NCI-H774 (cell line): ENCODE measurements around the gene G6PC3.
"Not testable (repeated sequence)": the region's sequence is repeated elsewhere in the genome, so short reads cannot be mapped to it uniquely, and the experiment has no call there.

Source experiments
- DNase-seq: peaks from one replicate; lab custom pipeline; 2025; lab: John Stamatoyannopoulos, UW

Gene G6PC3

DNA sequence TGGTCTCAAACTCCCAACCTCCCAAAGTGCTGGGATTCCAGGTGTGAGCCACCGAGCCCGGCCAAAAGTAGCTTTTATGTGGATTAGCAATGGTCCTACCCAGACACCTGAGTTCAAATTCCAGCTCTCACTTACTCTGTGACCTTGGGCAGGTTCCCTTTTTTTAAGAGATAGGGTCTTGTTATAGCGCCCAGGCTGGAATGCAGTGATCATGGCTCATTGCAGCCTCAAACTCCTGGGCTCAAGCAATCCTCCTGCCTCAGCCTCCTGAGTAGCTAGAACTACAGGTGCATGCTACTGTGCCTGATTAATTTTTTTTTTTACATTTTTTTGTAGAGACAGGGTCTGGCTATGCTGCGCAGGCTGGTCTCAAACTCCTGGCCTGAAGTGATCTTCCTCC lies 36.3 kb downstream of the G6PC3 start:
- no peak for DNase-seq

DNA sequence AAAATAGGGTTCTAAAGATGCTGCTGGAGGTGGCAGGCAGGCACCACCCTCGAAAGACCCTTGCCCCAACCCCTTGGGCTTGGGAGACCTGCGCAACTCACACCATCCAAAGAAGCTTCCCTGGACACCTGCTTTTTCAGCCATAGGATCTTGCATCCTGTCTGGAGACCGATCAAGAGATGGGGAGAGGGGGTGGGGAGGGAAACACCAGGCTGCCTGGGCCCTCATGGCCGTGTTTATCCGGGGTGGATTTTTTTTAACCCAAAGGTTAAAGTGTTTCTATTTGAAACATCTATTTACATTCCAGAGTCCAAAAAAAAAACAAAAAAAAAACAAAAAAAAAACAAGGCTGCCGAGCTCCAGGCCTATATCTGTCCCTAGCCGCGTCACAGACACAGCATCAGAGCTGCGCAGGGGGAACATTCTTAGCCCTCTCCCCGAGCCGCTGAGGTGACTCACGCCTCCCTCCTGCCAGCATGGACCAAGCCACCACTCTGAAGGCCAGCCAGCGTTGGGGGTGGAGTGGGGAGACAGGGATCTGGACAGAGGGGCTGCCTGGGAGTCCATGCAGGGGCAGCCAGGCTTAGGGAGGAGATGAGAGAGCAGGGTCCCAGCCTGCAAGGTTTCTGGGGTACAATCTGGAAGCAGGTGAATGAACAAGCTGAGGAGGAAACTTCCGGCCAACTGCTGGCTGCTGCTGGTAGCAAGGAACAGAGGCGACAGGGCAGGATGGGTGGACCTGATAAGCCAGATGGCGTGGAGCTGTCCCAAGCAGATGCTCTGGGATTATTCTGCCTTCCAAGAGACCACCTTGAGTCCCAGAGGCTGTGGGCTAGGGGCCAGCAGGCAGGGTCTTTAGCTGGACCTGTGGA lies 38.1 kb downstream of the G6PC3 start:
- DNase-seq, result no peak

- no peak for DNase-seq
Measured at GRCh38 chr17:44109312-44109630, 38.7 kb downstream of the G6PC3 start.

- DNase-seq, result no peak
Measured at GRCh38 chr17:44110011-44110686, 39.6 kb downstream of the G6PC3 start.

DNA sequence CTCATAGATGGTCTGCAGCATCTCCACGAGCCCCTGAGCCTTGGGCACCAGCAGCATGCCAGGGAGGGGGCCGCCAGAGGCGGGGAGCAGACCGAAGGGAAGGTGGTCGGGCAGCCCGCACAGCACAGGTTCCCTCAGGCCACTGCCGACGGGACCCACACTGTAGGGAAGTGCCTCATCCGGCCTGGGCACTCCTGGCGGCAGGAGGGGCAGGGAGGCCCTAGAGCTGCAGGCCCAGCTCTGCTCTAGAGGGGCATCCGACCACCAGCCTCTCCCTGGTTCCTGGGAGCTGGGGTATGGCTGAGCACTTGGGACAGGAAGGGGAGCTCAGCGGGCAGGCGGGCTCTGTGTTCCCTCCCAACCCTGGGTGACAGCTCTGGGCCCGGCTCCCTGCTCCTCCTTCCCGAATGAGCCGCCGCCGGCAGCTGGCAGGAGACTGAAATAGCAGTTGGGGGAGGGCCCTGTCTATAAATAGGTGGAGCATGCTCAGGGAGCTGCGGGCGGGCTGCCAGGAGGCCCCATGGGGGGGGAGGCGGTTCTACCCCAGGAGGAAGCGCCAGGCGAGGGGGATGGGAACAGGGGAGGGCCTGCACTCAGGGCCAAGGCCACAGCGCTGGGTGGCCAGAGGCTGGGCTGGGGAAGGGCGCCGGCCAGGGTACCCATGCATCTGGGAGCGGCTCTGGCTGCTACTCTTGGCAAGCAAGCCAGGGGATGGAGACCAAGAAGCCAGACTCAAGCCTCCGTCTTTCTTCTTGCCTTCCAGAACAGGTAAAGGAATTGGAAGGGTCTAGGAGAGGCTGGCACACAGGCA lies 40.5 kb downstream of the G6PC3 start:
- peak; percentile 94 for DNase-seq

GRCh38 chr17:44111777-44112176 lies 41.2 kb downstream of the G6PC3 start:
- DNase-seq, result no peak

- DNase-seq, result no peak
Measured at GRCh38 chr17:44112284-44113280, 42.0 kb downstream of the G6PC3 start.

- no peak for DNase-seq
Measured at GRCh38 chr17:44113382-44113781, 42.8 kb downstream of the G6PC3 start.

- DNase-seq, result no peak
Measured at GRCh38 chr17:44113868-44114840, 43.6 kb downstream of the G6PC3 start.

GRCh38 chr17:44115585-44116415 lies 45.3 kb downstream of the G6PC3 start:
- DNase-seq, result peak; percentile 5

DNA sequence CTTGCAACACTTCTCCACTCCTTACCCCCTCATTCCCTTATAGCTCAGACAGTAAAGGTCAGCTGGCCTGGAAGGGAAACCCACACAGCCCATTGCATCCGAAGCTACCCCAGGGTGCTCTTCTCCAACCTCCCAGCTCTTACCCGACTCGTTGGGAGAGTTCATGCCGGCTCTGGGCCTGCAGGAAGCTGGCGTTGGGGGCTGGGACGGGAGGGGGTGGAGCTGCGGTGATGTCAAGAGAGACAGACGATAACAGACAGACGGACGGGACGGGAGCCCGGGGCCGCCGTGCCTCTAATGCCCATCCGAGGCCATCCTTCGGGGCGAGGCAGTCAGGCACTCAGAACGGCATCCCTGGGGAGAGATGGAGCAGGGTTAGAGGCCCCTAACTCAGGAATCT lies 46.8 kb downstream of the G6PC3 start:
- DNase-seq, result no peak

- DNase-seq, result no peak
Measured at GRCh38 chr17:44118427-44119050, 48.0 kb downstream of the G6PC3 start.

DNA sequence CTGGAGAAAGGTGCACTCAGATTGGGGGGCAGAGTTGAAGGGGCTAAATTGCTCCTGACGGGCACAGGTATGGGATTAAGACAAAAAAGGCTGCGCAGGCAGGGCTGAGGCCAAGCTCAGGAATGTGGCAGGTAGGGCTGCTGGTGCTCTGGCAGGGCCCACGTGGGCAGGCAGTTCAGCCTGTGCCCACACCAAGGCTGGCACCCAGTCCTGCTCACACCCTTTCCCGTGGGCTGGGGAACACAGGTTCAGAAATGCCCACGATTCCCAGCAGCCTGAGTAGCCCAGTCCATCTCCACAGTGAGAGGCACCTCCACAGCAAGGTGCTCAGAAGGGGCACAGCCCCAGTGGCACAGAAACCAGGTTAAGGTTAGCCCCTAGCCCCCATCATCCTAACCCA lies 48.5 kb downstream of the G6PC3 start:
- DNase-seq, result no peak

- no peak for DNase-seq
Measured at GRCh38 chr17:44119798-44120197, 49.3 kb downstream of the G6PC3 start.

DNA sequence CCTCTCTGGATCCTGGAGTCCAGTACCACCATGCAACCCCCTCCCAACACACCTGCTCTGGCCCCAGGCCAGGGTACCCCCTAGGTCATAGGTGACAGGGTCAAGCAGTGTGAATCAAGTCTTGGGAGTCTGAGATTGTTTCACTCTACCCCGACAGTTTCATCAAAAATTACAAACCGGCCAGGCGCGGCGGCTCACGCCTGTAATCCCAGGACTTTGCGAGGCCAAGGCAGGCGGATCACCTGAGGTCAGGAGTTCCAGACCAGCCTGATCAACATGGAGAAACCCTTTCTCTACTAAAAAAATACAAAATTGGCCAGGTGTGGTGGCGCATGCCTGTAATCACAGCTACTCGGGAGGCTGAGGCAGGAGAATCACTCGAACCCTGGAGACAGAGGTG lies 49.7 kb downstream of the G6PC3 start:
- not testable (repeated sequence) for DNase-seq

DNA sequence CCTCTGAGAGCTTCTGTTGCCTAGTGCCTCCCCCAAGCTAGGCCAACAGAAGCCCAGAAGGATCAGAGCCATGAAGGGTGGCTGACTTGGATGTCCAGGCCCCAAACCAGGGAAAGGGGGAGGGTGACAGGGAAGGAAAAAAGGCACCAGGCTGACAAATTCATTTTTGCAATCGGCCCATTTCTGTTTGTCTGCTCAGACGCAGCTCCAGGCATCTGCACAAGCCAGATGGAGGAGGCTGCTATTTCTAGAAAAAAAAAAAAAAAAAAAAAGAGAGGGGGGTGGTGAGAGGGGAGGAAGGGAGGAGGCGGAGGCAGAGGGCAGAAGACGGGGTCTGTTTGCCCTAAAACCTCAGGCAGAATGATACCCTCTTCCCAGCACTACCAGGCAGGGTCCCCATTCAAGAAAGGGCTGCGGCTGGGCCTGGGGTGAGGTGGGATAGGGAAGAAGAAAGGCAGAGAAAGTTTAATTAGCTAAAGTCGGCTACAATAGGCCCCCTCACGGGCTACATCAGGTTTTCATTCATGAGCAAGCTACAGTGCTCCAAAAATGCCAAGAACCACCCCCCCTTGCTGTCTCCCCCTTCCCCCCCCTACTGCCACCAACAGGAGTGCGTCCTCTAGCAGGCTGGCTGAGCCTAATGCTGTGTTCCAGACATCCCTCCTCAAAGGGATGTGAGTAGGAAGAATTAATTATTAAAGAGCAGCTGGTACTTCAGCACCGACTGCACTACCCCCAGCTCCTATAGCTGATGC lies 50.5 kb downstream of the G6PC3 start:
- no peak for DNase-seq

DNA sequence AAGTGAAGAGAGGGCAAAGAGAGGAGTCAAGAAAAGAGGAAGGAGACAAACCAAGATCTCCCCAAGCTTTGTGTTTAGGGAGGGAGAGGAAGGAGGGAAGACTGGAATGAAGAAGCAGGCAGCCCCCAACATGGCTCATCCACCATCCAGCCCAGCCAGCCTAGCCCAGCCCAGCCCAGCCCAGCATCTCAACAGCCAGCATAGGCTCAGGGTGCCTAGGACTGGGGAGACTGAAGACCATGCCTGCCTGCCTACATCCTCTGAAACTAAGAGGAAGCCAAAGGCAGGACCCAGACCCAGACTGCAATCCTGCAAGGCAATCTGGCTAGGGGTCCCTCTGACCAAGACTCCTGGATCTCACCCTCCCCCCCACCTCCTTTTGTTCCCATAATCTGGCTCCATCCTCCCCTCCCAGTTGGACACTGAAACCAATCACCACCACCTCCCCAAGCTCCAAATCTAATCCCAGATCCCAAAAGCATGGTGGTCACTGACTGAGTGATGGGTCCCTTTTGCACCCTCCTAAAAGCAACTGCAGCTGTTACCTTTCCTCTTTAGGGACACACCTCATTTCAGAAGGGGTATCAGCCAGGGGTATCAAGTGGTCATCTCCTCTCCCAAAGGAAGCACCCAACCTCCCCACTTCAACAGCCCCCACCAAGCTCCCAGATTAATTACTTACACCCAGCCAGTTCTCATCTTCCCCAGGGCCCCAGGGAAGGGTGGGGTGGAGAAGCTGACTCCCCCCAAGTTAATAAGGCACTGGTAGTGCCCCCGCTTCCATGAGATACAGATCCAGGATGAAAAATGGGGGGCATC lies 51.7 kb downstream of the G6PC3 start:
- no peak for DNase-seq
